Ovary (tissue), 3 donors: ENCODE data around the gene COX6B2.

Source experiments
- CTCF ChIP-seq, 3 donors: fragments of 450-650 bp in 2 of 3; fragments of 200-600 bp in 1 of 3; IDR thresholded peaks; one replicate each; pipeline versions ENCODE4 v1.5.1 to v1.8.0; 2016 to 2022; ENCODE audit warnings: antibody characterized with exemption in 3 of 3, mild to moderate bottlenecking in 1 of 3
- POLR2A ChIP-seq: fragments of 450-650 bp; IDR thresholded peaks from one replicate; pipeline ENCODE4 v1.6.1; 2017; ENCODE audit warnings: antibody characterized with exemption, mild to moderate bottlenecking, moderate library complexity
- donor health status: DM: no; HTN: no; CAD: no.

- TF ChIP-seq CTCF (IDR thresholded peaks at IDR 0.05), result no peak
- no peak for TF ChIP-seq POLR2A
Observed at GRCh38 chr19:55392820-55393761, 38.6 kb upstream of the COX6B2 start.
